Lower lobe of right lung (tissue), 2 donors: ENCODE results near the gene NEDD4. TPM values are rescaled to one million over a fixed set of nuclear protein-coding genes. Genes with fewer than 3 reads are reported as not detected.
"Not testable (repeated sequence)": the region's sequence is repeated elsewhere in the genome, so short reads cannot be mapped to it uniquely, and the experiment has no call there.

Experiments
- ATAC-seq, 2 donors: fragments of 200-7000 bp; cut with Tn5 transposase; one replicate each; pipeline ENCODE4 v1.9.1; 2020 to 2022; ENCODE audit warnings: mild to moderate bottlenecking in 2 of 2, moderate library complexity in 2 of 2
- DNase-seq: peaks from one replicate; pipeline ENCODE4 v3.0.0-alpha.2; 2020
- H3K27ac ChIP-seq: fragments of 200-600 bp; one replicate; pipeline ENCODE4 v1.8.0; 2022
- H3K27me3 ChIP-seq: fragments of 200-600 bp; one replicate; pipeline ENCODE4 v1.8.0; 2022; ENCODE audit warnings: low read depth
- H3K36me3 ChIP-seq: fragments of 200-600 bp; one replicate; pipeline ENCODE4 v1.8.0; 2022; ENCODE audit warnings: mild to moderate bottlenecking
- H3K4me1 ChIP-seq: fragments of 200-600 bp; one replicate; pipeline ENCODE4 v1.8.0; 2022
- H3K4me3 ChIP-seq: fragments of 200-600 bp; one replicate; pipeline ENCODE4 v1.8.0; 2022; ENCODE audit warnings: mild to moderate bottlenecking
- H3K9me3 ChIP-seq: fragments of 200-600 bp; one replicate; pipeline ENCODE4 v1.8.0; 2022
- intact Hi-C: fragments of 100-400 bp; cut with DNase I; formaldehyde crosslinking; loops from one replicate; pipeline ENCODE4 v1.11.0; 2022
- total RNA-seq: library from RNA; stranded (reverse); fragmentation: NEBNext Ultra II Directional; extraction: Animal tissue kit (Norgen Biotek cat#: 25700); gene quantifications from one replicate; pipeline ENCODE4 v1.2.1, GENCODE V29; 2021
- TF ChIP-seq, protein P1 (sequence below): fragments of 200-600 bp; IDR thresholded peaks from one replicate; pipeline ENCODE4 v1.8.0; 2022; ENCODE audit warnings: antibody characterized with exemption, mild to moderate bottlenecking
- donor health status: DM: no; HTN: yes; CAD: no; lungs with severe emphysema.

Gene NEDD4
- total RNA-seq, 1 donor from 2014 or later = 16.5 TPM

DNA sequence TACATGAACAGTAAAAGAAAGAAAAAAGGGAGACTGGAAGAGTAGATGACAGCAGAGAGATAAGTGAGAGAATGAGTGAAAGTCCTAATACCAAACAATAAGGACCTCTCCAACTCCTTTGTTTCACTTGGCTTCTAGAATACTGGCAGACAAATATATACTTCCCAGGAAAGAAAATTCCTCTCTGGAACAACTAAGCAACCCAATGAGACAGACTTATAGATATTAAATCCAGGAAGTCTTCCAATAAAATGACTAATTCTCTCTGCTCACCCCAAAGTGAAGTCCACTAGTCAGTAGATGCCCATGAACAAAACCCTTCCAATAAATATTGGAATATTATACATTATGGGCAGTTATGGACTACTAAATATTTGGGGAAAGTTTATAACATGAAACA is 114.2 kb downstream of the NEDD4 start:
- no peaks in the 10 kb centered on the region for H3K27me3 ChIP-seq
- no peaks in the 10 kb centered on the region for H3K36me3 ChIP-seq
- H3K4me1 ChIP-seq = no peaks in the 10 kb centered on the region
- TF ChIP-seq, protein P1, sequence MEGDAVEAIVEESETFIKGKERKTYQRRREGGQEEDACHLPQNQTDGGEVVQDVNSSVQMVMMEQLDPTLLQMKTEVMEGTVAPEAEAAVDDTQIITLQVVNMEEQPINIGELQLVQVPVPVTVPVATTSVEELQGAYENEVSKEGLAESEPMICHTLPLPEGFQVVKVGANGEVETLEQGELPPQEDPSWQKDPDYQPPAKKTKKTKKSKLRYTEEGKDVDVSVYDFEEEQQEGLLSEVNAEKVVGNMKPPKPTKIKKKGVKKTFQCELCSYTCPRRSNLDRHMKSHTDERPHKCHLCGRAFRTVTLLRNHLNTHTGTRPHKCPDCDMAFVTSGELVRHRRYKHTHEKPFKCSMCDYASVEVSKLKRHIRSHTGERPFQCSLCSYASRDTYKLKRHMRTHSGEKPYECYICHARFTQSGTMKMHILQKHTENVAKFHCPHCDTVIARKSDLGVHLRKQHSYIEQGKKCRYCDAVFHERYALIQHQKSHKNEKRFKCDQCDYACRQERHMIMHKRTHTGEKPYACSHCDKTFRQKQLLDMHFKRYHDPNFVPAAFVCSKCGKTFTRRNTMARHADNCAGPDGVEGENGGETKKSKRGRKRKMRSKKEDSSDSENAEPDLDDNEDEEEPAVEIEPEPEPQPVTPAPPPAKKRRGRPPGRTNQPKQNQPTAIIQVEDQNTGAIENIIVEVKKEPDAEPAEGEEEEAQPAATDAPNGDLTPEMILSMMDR = no peak
- intact Hi-C loops = no loop called here
- no peak for DNase-seq
- no peak overlapping the region for H3K4me3 ChIP-seq
- no peak for ATAC-seq
- H3K27ac ChIP-seq = no peak overlapping the region
- H3K9me3 ChIP-seq = no peaks in the 10 kb centered on the region

DNA sequence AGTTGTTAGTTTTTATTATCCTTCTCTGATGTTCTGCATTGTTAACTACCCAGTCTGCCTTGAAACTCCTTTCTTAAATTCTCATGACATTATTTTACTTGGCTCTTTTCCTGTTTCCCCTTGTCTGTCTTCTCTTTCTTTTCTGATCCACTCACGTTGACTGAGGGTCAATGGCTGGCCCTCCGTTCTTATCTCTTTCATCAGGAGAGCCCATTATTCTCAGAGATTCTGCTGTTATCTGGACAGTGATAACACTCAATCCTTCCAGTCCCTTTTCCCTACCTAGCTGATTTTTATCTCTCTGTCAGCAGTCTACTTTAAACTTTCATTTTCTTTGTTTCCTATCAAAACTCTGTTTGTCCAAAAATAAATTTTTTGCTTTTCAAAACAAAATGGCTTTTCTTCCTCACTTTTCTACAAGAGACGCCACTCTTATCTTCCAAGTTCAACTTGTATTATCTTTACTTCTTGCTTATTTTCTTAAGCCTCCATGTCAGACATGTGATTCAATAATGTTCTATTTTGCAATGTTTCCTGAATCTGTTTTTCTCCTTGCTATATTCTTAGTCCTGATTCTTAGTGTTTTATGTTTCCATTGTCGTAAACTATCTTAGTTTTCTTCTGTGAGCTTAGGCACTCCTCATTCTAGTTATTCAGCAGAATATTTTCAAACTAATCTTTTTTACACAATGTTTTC is 120.2 kb downstream of the NEDD4 start:
- ATAC-seq (no peak), DNase-seq (no peak)
- Histone ChIP-seq H3K4me3 (no peak overlapping the region), H3K36me3 (no peaks in the 10 kb centered on the region), H3K4me1 (no peaks in the 10 kb centered on the region), H3K9me3 (no peaks in the 10 kb centered on the region), H3K27me3 (no peaks in the 10 kb centered on the region), H3K27ac (no peak overlapping the region)
- TF ChIP-seq, protein P1 = no peak
- intact Hi-C loops = no loop called here

DNA sequence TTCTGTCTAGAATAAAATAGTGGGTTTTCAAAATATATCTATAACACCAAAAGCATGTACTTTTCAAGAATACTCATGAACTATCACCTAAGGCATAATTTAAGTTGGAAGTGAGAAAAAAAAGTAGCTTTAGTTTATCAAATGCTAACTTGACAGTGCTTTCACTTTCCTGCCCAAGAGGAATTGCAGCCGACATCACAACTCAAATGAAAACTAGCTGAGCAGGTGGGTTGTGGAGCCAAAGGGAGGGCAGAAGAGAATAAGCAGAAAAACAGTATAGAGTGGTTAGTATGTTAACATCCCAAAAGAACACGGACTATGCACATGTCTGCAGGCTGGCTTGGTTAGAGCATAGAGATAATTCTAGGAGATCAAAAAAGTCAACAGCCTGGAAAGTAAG is 120.9 kb downstream of the NEDD4 start:
- no peaks in the 10 kb centered on the region for H3K27me3 ChIP-seq

DNA sequence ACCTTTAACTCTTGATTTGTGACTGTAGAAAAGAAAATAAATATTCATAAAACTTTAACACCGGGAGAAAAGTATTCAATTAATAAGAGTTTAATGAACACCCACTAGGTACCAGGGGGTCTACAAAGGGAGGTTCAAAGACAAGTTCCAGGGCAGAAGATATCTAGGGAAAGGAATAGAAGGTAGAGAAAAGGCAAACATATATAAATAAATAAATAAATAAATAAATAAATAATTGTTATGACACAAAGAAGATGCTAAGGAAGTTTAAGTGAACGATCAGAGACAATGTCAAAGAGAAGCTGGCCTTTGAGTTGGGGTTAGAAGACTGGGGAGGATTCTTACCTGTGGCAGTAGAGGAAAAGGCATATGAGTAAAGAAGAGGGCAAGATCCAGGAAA is 123.8 kb downstream of the NEDD4 start:
- Histone ChIP-seq H3K27ac (no peak overlapping the region), H3K9me3 (no peaks in the 10 kb centered on the region), H3K36me3 (no peaks in the 10 kb centered on the region), H3K4me1 (no peaks in the 10 kb centered on the region), H3K4me3 (no peak overlapping the region), H3K27me3 (no peaks in the 10 kb centered on the region)
- TF ChIP-seq, protein P1 = no peak
- DNase-seq (no peak), ATAC-seq (no peak)
- intact Hi-C loops = no loop called here

More for the DNA sequence above, 120.9 kb downstream of the NEDD4 start:
- Histone ChIP-seq H3K36me3 (no peaks in the 10 kb centered on the region), H3K4me3 (no peak overlapping the region), H3K27ac (no peak overlapping the region), H3K4me1 (no peaks in the 10 kb centered on the region), H3K9me3 (no peaks in the 10 kb centered on the region)
- DNase-seq (no peak), ATAC-seq (no peak)
- intact Hi-C loops = no loop called here
- TF ChIP-seq, protein P1 = no peak

DNA sequence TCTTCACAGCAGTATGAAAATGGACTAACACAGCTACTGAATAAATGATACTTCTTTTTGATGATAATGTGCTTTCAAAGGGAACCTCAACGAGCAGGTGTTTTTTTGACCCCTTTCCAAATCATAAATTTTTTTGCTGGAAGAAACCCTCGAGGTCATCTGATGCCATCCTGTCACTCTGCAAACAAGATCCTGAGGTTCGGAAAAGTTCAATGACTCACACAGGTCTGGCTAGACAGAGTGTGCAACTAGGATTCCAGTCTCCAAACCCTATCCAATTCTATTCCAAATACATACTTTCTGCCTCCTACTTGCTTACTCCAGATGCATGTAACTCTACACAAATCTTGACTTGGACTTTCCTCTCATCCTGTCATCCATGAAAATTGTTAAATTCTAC is 124.7 kb downstream of the NEDD4 start:
- TF ChIP-seq, protein P1 = no peak
- Histone ChIP-seq H3K9me3 (no peaks in the 10 kb centered on the region), H3K4me1 (no peaks in the 10 kb centered on the region), H3K27me3 (no peaks in the 10 kb centered on the region), H3K36me3 (no peaks in the 10 kb centered on the region), H3K4me3 (no peak overlapping the region), H3K27ac (no peak overlapping the region)
- no peak for ATAC-seq
- no peak for DNase-seq
- intact Hi-C loops = no loop called here

DNA sequence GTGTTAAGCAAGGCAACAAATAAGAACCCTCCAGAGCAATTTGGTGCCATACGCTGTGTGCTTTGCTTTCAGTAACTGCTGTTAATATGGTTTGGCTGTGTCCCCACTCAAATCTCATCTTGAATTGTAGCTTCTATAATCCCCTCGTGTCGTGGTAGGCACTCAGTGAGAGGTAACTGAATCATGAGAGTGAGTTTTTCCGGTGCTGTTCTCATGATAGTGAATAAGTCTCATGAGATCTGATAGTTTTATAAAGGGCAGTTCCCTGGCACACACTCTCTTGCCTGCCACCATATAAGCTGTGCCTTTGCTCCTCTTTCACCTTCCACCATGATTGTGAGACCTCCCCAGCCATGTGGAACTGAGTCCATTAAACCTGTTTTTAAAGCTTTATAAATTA is 125.1 kb downstream of the NEDD4 start:
- H3K27me3 ChIP-seq, ATAC-seq, DNase-seq, intact Hi-C loops, H3K4me3 ChIP-seq, H3K9me3 ChIP-seq, H3K27ac ChIP-seq, H3K36me3 ChIP-seq, H3K4me1 ChIP-seq: not testable (repeated sequence)
